ENCODE measurements around the gene LPCAT4.

LPCAT4 gene

DNA sequence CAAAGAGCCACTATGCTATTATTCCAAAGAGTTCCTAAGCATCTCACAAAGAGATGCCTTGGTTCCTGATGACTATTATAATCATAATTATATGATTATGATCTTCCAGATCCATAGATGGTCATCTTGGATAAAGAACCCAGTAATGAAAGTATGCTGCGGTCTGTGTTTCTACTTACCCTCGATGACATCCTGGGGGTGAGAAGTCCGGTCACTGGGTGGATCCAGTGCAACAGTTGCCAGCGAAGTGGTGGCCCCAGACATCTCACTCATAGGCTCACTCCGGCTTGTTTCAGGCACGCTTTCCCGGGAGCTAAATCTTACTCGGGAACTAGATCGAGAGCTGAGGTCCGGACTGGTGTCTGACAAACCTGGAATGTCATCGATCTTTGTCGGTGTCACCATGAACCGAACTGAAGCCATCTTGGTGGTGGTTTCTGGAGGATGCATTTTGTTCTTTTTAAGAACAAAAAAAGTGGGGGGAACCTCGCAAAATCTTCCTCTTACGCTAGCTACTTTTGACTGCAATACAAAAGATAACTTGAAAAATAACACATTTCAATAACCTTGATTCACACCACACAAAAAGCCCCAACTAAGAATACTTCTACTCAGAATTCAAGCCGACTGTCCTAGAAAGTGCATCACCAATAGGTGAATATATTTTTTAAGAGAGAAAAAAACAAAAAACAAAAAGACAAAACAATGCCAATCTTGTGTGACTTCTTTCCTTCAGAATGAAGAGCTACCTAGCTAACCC lies 30.6 kb downstream of the LPCAT4 start:
- FAIRE-seq: no peak

DNA sequence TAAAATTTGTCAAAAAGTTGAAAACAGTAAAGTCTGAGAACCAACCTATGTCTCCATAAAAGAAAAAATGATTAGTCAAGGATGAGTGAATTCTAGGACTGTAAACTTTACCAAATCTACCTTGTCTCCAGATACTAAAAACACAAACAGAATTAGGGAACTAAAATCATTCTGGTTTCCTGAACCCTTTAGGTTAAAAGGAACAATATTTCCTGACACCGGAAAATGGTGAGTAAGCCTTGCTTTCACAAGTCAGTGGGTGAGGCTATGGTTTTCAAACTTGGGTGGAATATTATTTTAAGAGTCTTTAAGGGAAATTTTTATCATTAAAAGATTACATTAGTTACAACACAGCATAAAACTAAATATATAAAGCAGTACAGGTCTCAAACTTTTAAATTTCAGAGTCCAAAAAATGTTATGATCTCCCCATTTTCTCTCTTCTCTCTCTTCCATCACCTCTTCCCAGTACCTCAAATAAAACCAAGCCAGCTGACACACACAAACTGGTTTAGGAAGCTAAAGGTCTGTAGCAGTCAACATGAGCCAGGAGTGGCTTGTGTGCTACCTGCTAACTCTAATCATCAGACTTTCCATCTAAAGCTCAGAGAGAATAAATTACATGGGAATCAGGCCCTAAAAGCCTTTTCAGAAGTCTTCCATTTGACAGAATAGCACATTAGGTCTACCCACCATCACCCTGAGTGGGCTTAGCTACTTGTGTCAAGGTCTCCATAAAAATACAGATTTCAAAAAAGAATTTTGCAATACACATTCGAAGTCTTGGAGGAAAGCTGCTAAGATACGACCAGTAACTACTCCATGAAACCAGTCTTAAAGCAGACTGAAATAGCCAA lies 31.6 kb downstream of the LPCAT4 start:
- no peak for FAIRE-seq

DNA sequence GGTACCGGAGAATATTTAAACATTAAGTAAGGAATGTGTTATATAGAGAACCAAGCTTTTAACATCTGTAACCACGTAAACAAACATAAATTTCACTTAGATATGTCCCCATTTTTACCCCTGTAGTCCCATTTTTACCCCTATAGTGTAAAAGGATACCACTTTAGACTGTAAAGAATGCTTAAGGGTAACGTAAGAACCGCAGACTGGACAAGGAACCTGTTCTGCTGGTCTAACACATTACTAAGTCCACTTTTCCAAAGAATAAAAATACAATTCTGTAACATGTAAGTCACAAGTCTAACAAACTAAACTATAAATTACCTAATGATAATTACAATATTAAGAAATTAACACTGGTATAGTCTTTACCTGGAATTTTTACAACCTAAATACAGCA lies 32.3 kb downstream of the LPCAT4 start:
- no peak for FAIRE-seq

DNA sequence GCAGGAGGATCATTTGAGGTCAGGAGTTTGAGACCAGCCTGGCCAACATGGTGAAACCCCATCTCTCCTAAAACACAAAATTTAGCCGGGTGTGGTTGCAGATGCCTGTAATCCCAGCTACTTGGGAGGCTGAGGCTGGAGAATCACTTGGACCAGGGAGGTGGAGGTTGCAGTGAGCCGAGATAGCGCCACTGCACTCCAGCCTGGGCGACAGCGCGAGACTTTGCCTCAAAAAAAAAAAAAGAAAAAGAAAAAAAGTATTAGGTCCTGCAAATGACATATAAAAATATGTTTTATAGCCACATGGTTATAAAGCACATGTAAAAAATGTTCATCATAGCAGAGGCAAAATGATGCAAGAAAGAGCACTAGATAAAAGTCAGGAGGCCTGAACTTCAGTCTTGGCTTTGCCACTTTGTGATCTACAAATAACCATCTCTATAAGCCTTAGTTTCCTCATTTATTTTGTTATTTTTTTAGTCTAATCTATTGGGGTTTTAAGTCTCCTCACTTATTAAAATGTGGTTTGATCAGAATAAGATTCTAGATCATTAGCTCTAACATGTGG lies 34.4 kb downstream of the LPCAT4 start:
- FAIRE-seq: no peak

DNA sequence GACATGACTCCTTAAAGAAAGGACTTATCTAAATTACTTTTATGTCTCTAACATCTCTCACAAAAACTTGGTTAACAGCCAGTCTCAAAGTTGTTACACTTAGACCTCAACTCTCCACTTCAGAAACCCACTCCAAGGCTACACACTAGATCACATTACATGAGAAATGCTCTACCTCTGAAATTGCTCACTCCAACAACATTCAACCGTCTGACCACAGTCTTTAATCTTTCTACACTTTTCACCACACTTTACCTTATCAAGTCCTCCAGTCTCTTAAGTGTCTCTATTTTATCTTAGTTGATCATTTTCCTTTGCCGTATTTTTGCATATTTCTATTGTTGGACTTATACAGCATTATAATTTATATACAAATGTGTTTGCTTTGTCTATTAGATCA lies 35.2 kb downstream of the LPCAT4 start:
- FAIRE-seq: no peak

DNA sequence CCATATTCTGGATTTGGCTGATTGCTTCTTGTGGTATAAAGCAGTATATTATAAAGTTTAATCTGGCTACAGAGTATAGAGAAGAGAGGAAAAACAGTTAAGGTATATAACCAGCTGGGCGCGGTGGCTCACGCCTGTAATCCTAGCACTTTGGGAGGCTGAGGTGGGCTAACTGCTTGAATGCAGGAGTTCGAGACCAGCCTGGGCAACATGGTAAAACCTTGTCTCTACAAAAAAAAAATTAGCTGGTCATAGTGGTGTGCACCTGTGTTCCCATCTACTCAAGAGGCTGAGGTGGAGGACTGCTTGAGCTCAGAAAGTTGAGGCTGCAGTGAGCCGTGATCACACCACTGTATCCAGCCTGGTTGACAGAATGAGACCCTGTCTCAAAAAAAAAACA lies 36.7 kb downstream of the LPCAT4 start:
- no peak for FAIRE-seq

DNA sequence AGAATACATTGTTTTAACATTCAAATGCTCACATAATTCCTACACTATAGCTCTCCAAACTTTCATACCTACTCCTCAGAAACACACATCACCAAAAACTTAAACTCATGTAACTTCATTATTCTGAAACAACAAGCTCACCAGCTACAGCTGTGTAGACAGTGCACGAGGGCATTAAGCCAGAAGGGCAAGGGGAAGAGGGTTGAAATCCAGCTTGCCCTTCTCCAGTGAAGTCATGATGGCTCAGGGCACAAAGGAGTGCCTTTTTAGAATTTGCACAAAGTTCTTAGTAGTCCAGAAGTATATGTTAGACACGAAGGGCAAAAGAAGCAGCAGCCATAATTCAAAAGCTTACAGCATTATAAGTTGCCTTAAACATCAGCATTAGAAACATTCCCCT lies 38.0 kb downstream of the LPCAT4 start:
- no peak for FAIRE-seq

DNA sequence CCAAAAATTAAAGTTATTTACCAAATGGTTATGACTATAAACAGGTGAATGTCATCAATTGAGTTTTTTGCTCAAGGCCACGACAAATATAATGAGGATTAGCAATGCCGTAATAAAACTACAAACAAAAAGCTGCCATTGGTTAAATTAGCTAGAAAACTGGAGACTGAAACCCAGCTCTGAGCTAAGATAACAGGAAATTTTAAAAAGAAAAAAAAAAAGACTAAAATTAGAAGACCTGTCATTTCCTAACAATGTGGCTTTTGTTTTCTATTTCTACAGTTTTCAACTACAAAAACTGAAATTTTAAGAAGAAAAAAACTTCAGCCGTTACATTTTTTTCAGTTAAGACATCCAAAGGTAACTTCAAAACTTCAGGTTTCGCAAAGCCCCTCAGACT lies 39.1 kb downstream of the LPCAT4 start:
- no peak for FAIRE-seq

DNA sequence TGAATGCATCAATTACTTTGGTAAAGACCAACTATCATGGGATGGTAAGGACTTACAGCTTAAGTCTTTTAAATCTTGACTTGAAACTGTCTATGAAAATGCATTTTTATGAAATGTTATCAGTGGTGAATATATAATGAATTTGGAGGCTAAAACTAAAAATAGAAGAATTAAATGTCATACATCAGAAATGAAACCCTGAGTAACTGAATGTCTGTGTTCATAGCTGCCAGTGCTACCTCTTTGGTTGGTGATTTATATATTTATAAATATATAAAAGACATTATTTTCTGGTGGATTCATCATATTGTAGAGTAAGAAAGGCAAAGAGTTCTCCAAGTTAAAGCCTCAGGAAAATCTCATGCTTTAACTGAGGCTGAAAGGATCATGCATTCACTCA lies 41.6 kb downstream of the LPCAT4 start:
- FAIRE-seq: no peak

DNA sequence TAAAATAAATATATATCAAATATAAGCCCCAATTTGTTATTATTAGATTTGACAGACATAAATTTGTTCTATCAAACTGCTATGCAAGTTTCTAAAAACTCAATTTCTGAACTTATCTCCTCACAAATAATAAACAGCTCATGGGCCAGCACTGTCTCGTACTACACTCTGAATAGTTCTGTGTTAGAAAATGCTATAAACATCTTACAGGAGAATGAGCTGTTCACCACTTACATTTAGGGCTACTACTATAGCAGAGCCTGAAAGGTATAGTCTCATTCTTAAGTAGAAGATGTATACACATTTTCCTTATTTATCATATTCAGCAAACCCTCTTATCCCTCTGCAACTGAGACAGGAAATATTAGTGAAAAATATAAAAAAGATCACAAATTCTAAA lies 42.1 kb downstream of the LPCAT4 start:
- FAIRE-seq: no peak

DNA sequence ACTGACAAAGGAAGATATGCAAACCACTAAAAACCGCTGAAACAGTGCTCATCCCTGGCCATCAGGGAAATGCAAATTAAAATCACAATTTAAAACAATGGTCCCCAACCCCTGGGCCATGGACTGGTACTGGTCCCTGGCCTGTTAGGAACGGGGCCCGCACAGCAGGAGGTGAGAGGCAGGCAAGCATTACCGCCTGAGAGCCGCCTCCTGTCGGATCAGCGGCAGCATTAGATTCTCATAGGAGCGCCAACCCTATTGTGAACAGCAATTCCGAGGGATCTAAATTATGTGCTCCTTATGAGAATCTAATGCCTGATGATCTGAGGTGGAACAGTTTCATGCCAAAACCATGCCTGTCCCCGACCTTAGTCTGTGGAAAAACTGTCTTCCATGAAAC lies 43.8 kb downstream of the LPCAT4 start:
- FAIRE-seq: no peak

DNA sequence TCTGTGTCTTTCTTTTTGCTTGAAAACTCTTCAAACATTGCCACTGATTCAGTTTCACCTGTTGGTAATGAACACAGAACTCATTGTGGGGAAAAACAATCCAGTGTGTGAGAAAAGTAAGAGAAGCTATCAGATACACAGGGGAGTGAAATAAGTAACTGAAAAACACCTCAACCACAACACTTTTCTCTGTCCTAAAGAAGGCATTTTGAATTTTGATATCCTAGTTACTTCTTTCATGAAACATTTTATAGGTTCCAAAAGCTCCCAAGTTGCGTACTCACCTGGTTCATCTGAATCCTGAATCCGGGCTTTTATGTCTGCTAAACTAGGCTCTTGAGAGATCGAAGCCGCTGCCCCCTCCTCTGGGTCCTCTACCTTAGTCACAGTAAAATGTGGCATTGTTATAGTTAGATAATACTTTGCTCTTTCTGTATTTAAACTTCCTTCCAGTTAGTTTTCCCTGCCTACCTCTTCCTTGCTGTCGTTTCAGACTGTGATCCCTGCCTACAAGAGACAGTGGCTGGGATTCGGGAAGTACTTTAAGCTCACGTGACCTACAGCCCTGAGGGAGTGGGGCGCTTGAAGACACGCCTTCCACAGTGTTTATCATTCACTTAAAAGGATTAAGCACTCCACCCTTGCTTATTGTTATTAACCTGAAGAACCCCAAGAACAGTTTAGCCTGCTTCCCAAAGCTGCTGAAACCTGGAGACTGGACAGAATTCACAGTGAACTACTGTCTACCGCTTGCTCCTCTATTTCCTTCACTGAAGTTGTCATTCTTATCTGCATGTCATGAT lies 48.5 kb downstream of the LPCAT4 start:
- FAIRE-seq: peak; percentile 84

DNA sequence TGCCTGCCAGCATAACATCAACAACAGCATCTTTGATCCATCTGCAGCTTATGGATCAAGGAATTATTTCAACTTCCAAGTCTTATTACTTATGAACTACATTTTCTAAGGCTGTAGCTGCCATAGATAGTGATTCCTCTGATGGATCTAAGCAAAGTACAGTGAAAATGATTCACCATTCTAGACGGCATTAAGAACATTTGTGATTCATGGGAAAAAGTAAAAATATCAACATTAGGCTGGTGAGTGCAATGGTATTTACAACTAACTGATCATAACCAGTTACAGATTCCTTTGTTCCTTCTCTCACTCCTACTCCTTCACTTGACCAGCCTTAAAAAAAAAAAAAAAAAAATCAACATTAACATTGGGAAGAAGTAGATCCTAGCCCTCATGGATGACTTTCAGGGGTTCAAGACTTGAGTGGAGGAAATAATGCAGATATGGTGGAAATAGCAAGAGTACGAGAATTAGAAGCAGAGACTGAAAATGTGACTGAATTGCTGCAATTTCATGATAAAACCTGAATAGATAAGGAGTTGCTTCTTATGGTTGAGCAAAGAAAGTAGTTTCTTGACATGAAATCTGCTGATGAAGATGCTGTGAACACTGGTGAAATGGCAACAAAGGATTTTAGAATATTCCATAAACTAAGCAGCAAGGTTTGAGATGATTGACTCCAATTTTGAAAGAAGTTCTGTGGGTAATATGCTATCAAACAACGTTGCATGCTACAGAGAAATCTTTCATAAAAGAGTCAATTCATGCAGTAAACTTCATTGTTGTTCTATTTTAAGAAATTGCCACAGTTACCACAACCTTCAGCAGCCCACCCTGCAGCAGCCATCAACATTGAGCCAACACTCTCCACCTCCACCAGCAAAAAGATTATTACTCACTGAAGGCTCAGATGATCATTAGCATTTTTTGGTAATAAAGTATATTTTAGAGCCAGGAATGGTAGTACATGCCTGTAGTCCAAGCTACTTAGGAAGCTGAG lies 52.2 kb downstream of the LPCAT4 start:
- FAIRE-seq: no peak

DNA sequence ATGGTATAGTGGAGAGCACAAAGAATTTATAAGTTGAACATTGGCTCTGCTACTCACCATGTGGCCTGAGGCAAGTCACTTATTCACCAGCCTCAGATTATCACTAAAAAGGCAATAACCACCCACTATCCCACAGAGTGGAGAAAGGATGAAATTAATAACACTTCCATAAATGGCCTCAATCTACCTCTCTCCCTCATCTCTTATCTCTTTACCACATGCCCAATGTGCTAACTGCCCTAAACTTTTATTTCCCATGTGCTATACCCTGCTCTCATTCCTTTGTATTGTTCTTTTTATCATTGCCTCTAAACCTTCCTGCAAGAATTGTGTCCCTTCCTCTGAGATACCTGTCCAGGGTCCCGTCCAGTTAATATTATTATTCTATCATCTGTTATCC lies 55.4 kb downstream of the LPCAT4 start:
- FAIRE-seq: no peak
